ENCODE results near the gene DSTN.

- TF ChIP-seq POLR2A (IDR thresholded peaks at IDR 0.05), result no peak
- TF ChIP-seq CTCF (IDR thresholded peaks at IDR 0.05), result no peak
Observed at GRCh38 chr20:17573463-17573862, 3.6 kb downstream of the DSTN start.

Measured in Peyer's patch (tissue), 4 donors.